CD4-positive, alpha-beta memory T cell (primary cell): ENCODE results near the gene LRRK2. TPM values are rescaled to one million over a fixed set of nuclear protein-coding genes. Genes with fewer than 3 reads are reported as not detected.

ENCODE experiments used
- CTCF ChIA-PET: fragments of 350-600 bp; sonication (Branson Sonifier 250); formaldehyde crosslinking; loops from one replicate; lab custom pipeline; 2021; ENCODE audit warnings: inconsistent platforms; ENCODE audit not compliant: partially characterized antibody; lab: Charles Lee
- POLR2A ChIA-PET: fragments of 350-600 bp; sonication (Branson Sonifier 250); formaldehyde crosslinking; loops from one replicate; lab custom pipeline; 2021; ENCODE audit not compliant: partially characterized antibody; lab: Charles Lee
- DNase-seq, 5 donors: peaks; one replicate each; pipeline versions ENCODE4 v3.0.0 to v3.0.0-alpha.2; 2020 to 2022; ENCODE audit warnings: mixed read lengths in 1 of 5
- H3K27ac ChIP-seq: one replicate; pipeline ENCODE4 v1.7.0; 2013; ENCODE audit warnings: low read depth, low read length
- H3K27me3 ChIP-seq: 2 replicates; pipeline ENCODE4 v1.7.0; 2013; ENCODE audit warnings: mild to moderate bottlenecking, low read length, moderate library complexity; ENCODE audit not compliant: insufficient read depth
- H3K36me3 ChIP-seq: 2 replicates; pipeline ENCODE4 v1.7.0; 2013; ENCODE audit warnings: mild to moderate bottlenecking, low read length, moderate library complexity; ENCODE audit not compliant: insufficient read depth
- H3K4me1 ChIP-seq: 2 replicates; pipeline ENCODE4 v1.7.0; 2013; ENCODE audit warnings: mild to moderate bottlenecking, low read length, moderate library complexity; ENCODE audit not compliant: insufficient read depth
- H3K4me3 ChIP-seq, 2 donors: one replicate each; pipeline ENCODE4 v1.7.0; 2013; ENCODE audit warnings: low read length in 2 of 2, mild to moderate bottlenecking in 1 of 2
- H3K9me3 ChIP-seq, 2 donors: one replicate each; pipeline ENCODE4 v1.7.0; 2013; ENCODE audit warnings: low read length in 2 of 2, control low read depth in 1 of 2; ENCODE audit not compliant: control insufficient read depth in 1 of 2
- H3K27ac Mint-ChIP-seq, 7 donors: one replicate each; pipeline ENCODE4 v1.8.0; 2020 to 2021; ENCODE audit warnings: mixed read lengths in 7 of 7, mild to moderate bottlenecking in 6 of 7, inconsistent platforms in 3 of 7, moderate library complexity in 3 of 7
- H3K27me3 Mint-ChIP-seq, 2 donors: one replicate each; pipeline ENCODE4 v1.8.0; 2020 to 2021; ENCODE audit warnings: mixed read lengths in 2 of 2
- H3K36me3 Mint-ChIP-seq, 2 donors: one replicate each; pipeline ENCODE4 v1.8.0; 2020 to 2021; ENCODE audit warnings: mixed read lengths in 2 of 2, inconsistent platforms in 1 of 2, mild to moderate bottlenecking in 1 of 2
- H3K4me1 Mint-ChIP-seq, 4 donors: one replicate each; pipeline ENCODE4 v1.8.0; 2020 to 2021; ENCODE audit warnings: mixed read lengths in 4 of 4, mild to moderate bottlenecking in 1 of 4
- H3K4me3 Mint-ChIP-seq, 8 donors: one replicate each; pipeline ENCODE4 v1.8.0; 2020 to 2021; ENCODE audit warnings: mixed read lengths in 8 of 8, mild to moderate bottlenecking in 7 of 8, moderate library complexity in 6 of 8, inconsistent platforms in 3 of 8
- H3K9me3 Mint-ChIP-seq, 8 donors: one replicate each; pipeline ENCODE4 v1.8.0; 2020 to 2021; ENCODE audit warnings: mixed read lengths in 8 of 8, mild to moderate bottlenecking in 5 of 8, inconsistent platforms in 3 of 8, moderate library complexity in 1 of 8
- intact Hi-C: fragments of 100-400 bp; cut with micrococcal nuclease; formaldehyde crosslinking; loops from one replicate; pipeline ENCODE4 v1.15.1; 2023
- polyA plus RNA-seq, 2 donors: library from polyadenylated mRNA; unstranded; fragments of 300-500 nt; fragmentation: Illumina TruSeq; gene quantifications; one replicate each; pipeline ENCODE4 v1.2.3, GENCODE V29; 2021
- total RNA-seq, 2 experiments: library from RNA; stranded (reverse); gene quantifications; one replicate each; pipeline ENCODE4 v1.2.3, GENCODE V29; 2021

LRRK2 gene
- total and polyA plus RNA-seq, 4 experiments from 2014 or later = 0.10 to 0.76 (median 0.39) TPM; not detected in 1

GRCh38 chr12:40300490-40300889, 75.7 kb downstream of the LRRK2 start:
- Histone ChIP-seq H3K27ac (no peak overlapping the region), H3K27me3 (no peaks in the 10 kb centered on the region), H3K4me1 (no peaks in the 10 kb centered on the region), H3K9me3 (no peaks in the 10 kb centered on the region), H3K36me3 (no peaks in the 10 kb centered on the region), H3K4me3 (no peak overlapping the region)
- no peaks in the 10 kb centered on the region for H3K4me1 Mint-ChIP-seq
- ChIA-PET POLR2A (no interaction called here), CTCF (no interaction called here)
- H3K9me3 Mint-ChIP-seq = no peaks in the 10 kb centered on the region
- H3K27ac Mint-ChIP-seq = no peak overlapping the region
- no peak for DNase-seq
- intact Hi-C loops = no loop called here
- peaks cover 0 to 10% of the 10 kb centered on the region in 2 donors for H3K27me3 Mint-ChIP-seq
- no peak overlapping the region for H3K4me3 Mint-ChIP-seq
- H3K36me3 Mint-ChIP-seq = no peaks in the 10 kb centered on the region

- ChIA-PET CTCF (no interaction called here), POLR2A (no interaction called here)
- no peaks in the 10 kb centered on the region for H3K9me3 ChIP-seq
- H3K4me3 ChIP-seq = no peak overlapping the region
- H3K4me3 Mint-ChIP-seq = no peak overlapping the region
- no peaks in the 10 kb centered on the region for H3K36me3 ChIP-seq
- H3K27ac Mint-ChIP-seq = no peak overlapping the region
- intact Hi-C loops = no loop called here
- H3K4me1 ChIP-seq = no peaks in the 10 kb centered on the region
- H3K4me1 Mint-ChIP-seq = no peaks in the 10 kb centered on the region
- H3K27me3 ChIP-seq = no peaks in the 10 kb centered on the region
- DNase-seq = peak in 1 of 5 donors; percentile 84
- peaks cover 0 to 2% of the 10 kb centered on the region in 2 donors for H3K27me3 Mint-ChIP-seq
- H3K36me3 Mint-ChIP-seq = no peaks in the 10 kb centered on the region
- no peaks in the 10 kb centered on the region for H3K9me3 Mint-ChIP-seq
- no peak overlapping the region for H3K27ac ChIP-seq
These were observed 84.2 kb downstream of the LRRK2 start for GRCh38 chr12:40309001-40309400.

GRCh38 chr12:40310211-40310610, 85.4 kb downstream of the LRRK2 start:
- H3K4me3 ChIP-seq = no peak overlapping the region
- no peaks in the 10 kb centered on the region for H3K4me1 ChIP-seq
- Mint-ChIP-seq H3K27ac (no peak overlapping the region), H3K27me3 (no peaks in the 10 kb centered on the region), H3K36me3 (no peaks in the 10 kb centered on the region), H3K4me1 (no peaks in the 10 kb centered on the region), H3K9me3 (no peaks in the 10 kb centered on the region), H3K4me3 (no peak overlapping the region)
- no peaks in the 10 kb centered on the region for H3K9me3 ChIP-seq
- H3K36me3 ChIP-seq = no peaks in the 10 kb centered on the region
- H3K27ac ChIP-seq = no peak overlapping the region
- ChIA-PET CTCF (no interaction called here), POLR2A (no interaction called here)
- no peak for DNase-seq
- intact Hi-C loops = loop anchor here (10.0 kb wide), 1 partner anchor 295 kb away; no protein-coding TSS in a partner anchor
- no peaks in the 10 kb centered on the region for H3K27me3 ChIP-seq

- Histone ChIP-seq H3K4me3 (no peak overlapping the region), H3K36me3 (no peaks in the 10 kb centered on the region), H3K27me3 (no peaks in the 10 kb centered on the region), H3K27ac (no peak overlapping the region), H3K9me3 (no peaks in the 10 kb centered on the region), H3K4me1 (no peaks in the 10 kb centered on the region)
- no peaks in the 10 kb centered on the region for H3K27me3 Mint-ChIP-seq
- no peaks in the 10 kb centered on the region for H3K4me1 Mint-ChIP-seq
- no peaks in the 10 kb centered on the region for H3K36me3 Mint-ChIP-seq
- no peak for DNase-seq
- POLR2A ChIA-PET = no interaction called here
- CTCF ChIA-PET = no interaction called here
- intact Hi-C loops = loop anchor here (2.0 to 10.0 kb wide), 2 partner anchors 159 to 297 kb away; no protein-coding TSS in a partner anchor
- no peaks in the 10 kb centered on the region for H3K9me3 Mint-ChIP-seq
- H3K27ac Mint-ChIP-seq = peak overlapping the region in 1 of 7 donors; percentile 20
- no peak overlapping the region for H3K4me3 Mint-ChIP-seq
These were observed 87.4 kb downstream of the LRRK2 start for GRCh38 chr12:40312196-40312595.

GRCh38 chr12:40312982-40313576, 88.3 kb downstream of the LRRK2 start:
- no peaks in the 10 kb centered on the region for H3K9me3 Mint-ChIP-seq
- no peak overlapping the region for H3K4me3 Mint-ChIP-seq
- no peaks in the 10 kb centered on the region for H3K4me1 Mint-ChIP-seq
- no peaks in the 10 kb centered on the region for H3K27me3 Mint-ChIP-seq
- Histone ChIP-seq H3K36me3 (no peaks in the 10 kb centered on the region), H3K27me3 (no peaks in the 10 kb centered on the region), H3K9me3 (no peaks in the 10 kb centered on the region), H3K4me1 (no peaks in the 10 kb centered on the region), H3K4me3 (no peak overlapping the region), H3K27ac (no peak overlapping the region)
- POLR2A ChIA-PET = no interaction called here
- intact Hi-C loops = loop anchor here (2.0 to 10.0 kb wide), 2 partner anchors 160 to 298 kb away; no protein-coding TSS in a partner anchor
- no peak overlapping the region for H3K27ac Mint-ChIP-seq
- DNase-seq = peak in 1 of 5 donors; percentile 4
- no peaks in the 10 kb centered on the region for H3K36me3 Mint-ChIP-seq
- CTCF ChIA-PET = interaction anchor here (0.8 kb wide), 1 partner anchor 10 kb away, joined by 3 read pairs; no protein-coding TSS in a partner anchor

- Histone ChIP-seq H3K4me3 (no peak overlapping the region), H3K9me3 (no peaks in the 10 kb centered on the region), H3K4me1 (no peaks in the 10 kb centered on the region), H3K27me3 (no peaks in the 10 kb centered on the region), H3K27ac (no peak overlapping the region), H3K36me3 (no peaks in the 10 kb centered on the region)
- Mint-ChIP-seq H3K9me3 (no peaks in the 10 kb centered on the region), H3K27me3 (no peaks in the 10 kb centered on the region), H3K36me3 (no peaks in the 10 kb centered on the region), H3K27ac (no peak overlapping the region), H3K4me3 (no peak overlapping the region), H3K4me1 (no peaks in the 10 kb centered on the region)
- POLR2A ChIA-PET = no interaction called here
- CTCF ChIA-PET = interaction anchor here (0.8 to 1.3 kb wide), 2 partner anchors 11 kb away, joined by 3 to 4 read pairs; no protein-coding TSS in a partner anchor
- intact Hi-C loops = loop anchor here (2.0 to 10.0 kb wide), 2 partner anchors 161 to 299 kb away; no protein-coding TSS in a partner anchor
- no peak for DNase-seq
These were observed 89.1 kb downstream of the LRRK2 start for GRCh38 chr12:40313928-40314327.

- no peaks in the 10 kb centered on the region for H3K4me1 Mint-ChIP-seq
- intact Hi-C loops = loop anchor here (10.0 kb wide), 1 partner anchor 300 kb away; no protein-coding TSS in a partner anchor
- no peaks in the 10 kb centered on the region for H3K36me3 Mint-ChIP-seq
- H3K9me3 Mint-ChIP-seq = no peaks in the 10 kb centered on the region
- H3K9me3 ChIP-seq = no peaks in the 10 kb centered on the region
- no peak for DNase-seq
- no peaks in the 10 kb centered on the region for H3K27me3 Mint-ChIP-seq
- no peak overlapping the region for H3K4me3 ChIP-seq
- no peak overlapping the region for H3K27ac ChIP-seq
- POLR2A ChIA-PET = no interaction called here
- no peak overlapping the region for H3K4me3 Mint-ChIP-seq
- CTCF ChIA-PET = interaction anchor here (1.3 kb wide), 1 partner anchor 10 kb away, joined by 4 read pairs; no protein-coding TSS in a partner anchor
- H3K27me3 ChIP-seq = no peaks in the 10 kb centered on the region
- no peaks in the 10 kb centered on the region for H3K4me1 ChIP-seq
- no peak overlapping the region for H3K27ac Mint-ChIP-seq
- H3K36me3 ChIP-seq = no peaks in the 10 kb centered on the region
These were observed 90.1 kb downstream of the LRRK2 start for GRCh38 chr12:40314927-40315326.
